GM18873 (cell line): Measurements from ENCODE around the gene FAF1.
"Not testable (repeated sequence)": the region's sequence is repeated elsewhere in the genome, so short reads cannot be mapped to it uniquely, and the experiment has no call there.

Experiments
- ATAC-seq: cut with Tn5 transposase; IDR thresholded peaks from one replicate; pipeline ENCODE4 v1.9.1; 2021; ENCODE audit warnings: mild to moderate bottlenecking, moderate library complexity, moderate number of reproducible peaks; ENCODE audit not compliant: unreplicated experiment, low FRiP score

FAF1 gene

GRCh38 chr1:50967416-50968157, 7.5 kb upstream of the FAF1 start:
- ATAC-seq = no peak

- no peak for ATAC-seq
Measured at GRCh38 chr1:50966991-50967390, 6.9 kb upstream of the FAF1 start.

GRCh38 chr1:50964863-50965262, 4.8 kb upstream of the FAF1 start:
- no peak for ATAC-seq

- ATAC-seq = peak; percentile 18
Measured at GRCh38 chr1:50959303-50959912, 659 bp downstream of the FAF1 start.

- ATAC-seq = no peak
Measured at GRCh38 chr1:50955116-50955515, 5.0 kb downstream of the FAF1 start.

- ATAC-seq = not testable (repeated sequence)
Measured at GRCh38 chr1:50952566-50952965, 7.5 kb downstream of the FAF1 start.

- ATAC-seq = no peak
Measured at GRCh38 chr1:50950396-50950795, 9.7 kb downstream of the FAF1 start.

GRCh38 chr1:50949286-50949982, 10.6 kb downstream of the FAF1 start:
- no peak for ATAC-seq

GRCh38 chr1:50942334-50942733, 17.7 kb downstream of the FAF1 start:
- no peak for ATAC-seq

- ATAC-seq = no peak
Measured at GRCh38 chr1:50940291-50940690, 19.8 kb downstream of the FAF1 start.

GRCh38 chr1:50936321-50936720, 23.7 kb downstream of the FAF1 start:
- ATAC-seq = no peak

GRCh38 chr1:50935276-50935675, 24.8 kb downstream of the FAF1 start:
- not testable (repeated sequence) for ATAC-seq

GRCh38 chr1:50934838-50935237, 25.2 kb downstream of the FAF1 start:
- no peak for ATAC-seq

GRCh38 chr1:50933770-50934169, 26.3 kb downstream of the FAF1 start:
- not testable (repeated sequence) for ATAC-seq

GRCh38 chr1:50932043-50932442, 28.0 kb downstream of the FAF1 start:
- ATAC-seq = not testable (repeated sequence)

- no peak for ATAC-seq
Measured at GRCh38 chr1:50930965-50931737, 28.9 kb downstream of the FAF1 start.

GRCh38 chr1:50930193-50930592, 29.9 kb downstream of the FAF1 start:
- ATAC-seq = peak; percentile 71

- ATAC-seq = no peak
Measured at GRCh38 chr1:50929376-50929958, 30.6 kb downstream of the FAF1 start.

- no peak for ATAC-seq
Measured at GRCh38 chr1:50923564-50923963, 36.5 kb downstream of the FAF1 start.

GRCh38 chr1:50921029-50921428, 39.0 kb downstream of the FAF1 start:
- ATAC-seq = no peak
